ENCODE results near the gene OTOS. TPM values are rescaled to one million over a fixed set of nuclear protein-coding genes. Genes with fewer than 3 reads are reported as not detected.

Gene OTOS
- total and polyA plus RNA-seq, 4 donors = not detected

DNA sequence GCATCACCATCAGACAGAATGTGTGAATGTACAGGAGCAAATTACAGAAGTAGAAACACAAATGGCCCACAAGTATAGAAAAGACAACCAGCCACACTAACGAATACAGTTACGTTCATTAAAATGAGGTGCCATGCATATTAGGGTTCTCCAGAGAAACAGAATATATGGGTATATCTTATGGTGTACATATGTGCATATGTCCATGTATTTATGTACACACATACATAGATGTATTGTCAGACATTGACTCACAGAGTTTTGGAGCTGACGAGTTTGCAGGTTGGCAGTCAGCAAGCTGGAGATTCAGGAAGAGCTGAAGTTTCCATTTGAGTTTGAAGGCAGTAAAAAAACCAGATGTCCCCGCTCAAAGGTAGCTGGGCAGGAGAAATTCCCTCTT is 37.3 kb downstream of the OTOS start:
- Histone ChIP-seq H3K9me3 (ENCODE audit: control insufficient read depth in 4 of 4, insufficient read depth in 3 of 4, low read length in 3 of 4) (no peaks in the 10 kb centered on the region), H3K27ac (ENCODE audit: low read depth in 1 of 2, low read length in 1 of 2) (no peak overlapping the region), H3K4me3 (no peak overlapping the region), H3K9ac (ENCODE audit: insufficient read depth in 1 of 2, low read length in 2 of 2) (no peak overlapping the region), H3K27me3 (ENCODE audit: control insufficient read depth in 3 of 3, insufficient read depth in 3 of 3, low read length in 2 of 3) (peaks cover 0 to 10% (median 2%) of the 10 kb centered on the region in 3 donors), H3K36me3 (ENCODE audit: control insufficient read depth in 4 of 4, insufficient read depth in 4 of 4, low read length in 4 of 4) (no peaks in the 10 kb centered on the region), H3K4me1 (ENCODE audit: control insufficient read depth in 5 of 5, insufficient read depth in 5 of 5, low read length in 5 of 5) (no peaks in the 10 kb centered on the region)
- TF ChIP-seq, protein P1, sequence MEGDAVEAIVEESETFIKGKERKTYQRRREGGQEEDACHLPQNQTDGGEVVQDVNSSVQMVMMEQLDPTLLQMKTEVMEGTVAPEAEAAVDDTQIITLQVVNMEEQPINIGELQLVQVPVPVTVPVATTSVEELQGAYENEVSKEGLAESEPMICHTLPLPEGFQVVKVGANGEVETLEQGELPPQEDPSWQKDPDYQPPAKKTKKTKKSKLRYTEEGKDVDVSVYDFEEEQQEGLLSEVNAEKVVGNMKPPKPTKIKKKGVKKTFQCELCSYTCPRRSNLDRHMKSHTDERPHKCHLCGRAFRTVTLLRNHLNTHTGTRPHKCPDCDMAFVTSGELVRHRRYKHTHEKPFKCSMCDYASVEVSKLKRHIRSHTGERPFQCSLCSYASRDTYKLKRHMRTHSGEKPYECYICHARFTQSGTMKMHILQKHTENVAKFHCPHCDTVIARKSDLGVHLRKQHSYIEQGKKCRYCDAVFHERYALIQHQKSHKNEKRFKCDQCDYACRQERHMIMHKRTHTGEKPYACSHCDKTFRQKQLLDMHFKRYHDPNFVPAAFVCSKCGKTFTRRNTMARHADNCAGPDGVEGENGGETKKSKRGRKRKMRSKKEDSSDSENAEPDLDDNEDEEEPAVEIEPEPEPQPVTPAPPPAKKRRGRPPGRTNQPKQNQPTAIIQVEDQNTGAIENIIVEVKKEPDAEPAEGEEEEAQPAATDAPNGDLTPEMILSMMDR (IDR thresholded peaks at IDR 0.05; ENCODE audit: control extremely low read depth, extremely low read depth) = no peak
- ATAC-seq (ENCODE audit: insufficient read depth, low FRiP score) (no peak), DNase-seq (no peak)
- WGBS, 2 donors = 84 to 85% methylated on average over 4 of the region's 4 CpGs

DNA sequence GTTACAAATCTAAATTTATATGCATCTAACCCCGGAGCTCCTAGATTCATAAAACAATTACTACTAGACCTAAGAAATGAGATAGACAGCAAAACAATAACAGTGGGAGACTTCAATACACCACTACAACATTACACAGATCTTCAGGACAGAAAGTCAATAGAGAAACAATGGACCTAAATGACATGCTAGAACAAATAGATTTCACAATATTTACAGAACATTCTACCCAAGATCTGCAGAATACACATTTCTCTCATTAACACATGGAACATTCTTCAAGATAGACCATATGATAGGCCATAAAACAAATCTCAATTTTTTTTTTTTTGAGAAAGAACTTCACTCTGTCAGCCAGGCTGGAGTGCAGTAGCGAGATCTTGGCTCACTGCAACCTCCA is 42.1 kb downstream of the OTOS start:
- no peak for ATAC-seq (ENCODE audit: insufficient read depth, low FRiP score)
- H3K27ac ChIP-seq (ENCODE audit: low read depth in 1 of 2, low read length in 1 of 2) = no peak overlapping the region
- peaks cover 5 to 52% (median 31%) of the 10 kb centered on the region in 3 donors for H3K27me3 ChIP-seq (ENCODE audit: control insufficient read depth in 3 of 3, insufficient read depth in 3 of 3, low read length in 2 of 3)
- H3K9ac ChIP-seq (ENCODE audit: insufficient read depth in 1 of 2, low read length in 2 of 2) = no peak overlapping the region
- WGBS, 2 donors = 87 to 92% methylated on average over 2 of the region's 2 CpGs
- TF ChIP-seq, protein P1 (IDR thresholded peaks at IDR 0.05; ENCODE audit: control extremely low read depth, extremely low read depth) = no peak
- DNase-seq = no peak
- no peak overlapping the region for H3K4me3 ChIP-seq
- H3K4me1 ChIP-seq (ENCODE audit: control insufficient read depth in 5 of 5, insufficient read depth in 5 of 5, low read length in 5 of 5) = no peaks in the 10 kb centered on the region
- no peaks in the 10 kb centered on the region for H3K36me3 ChIP-seq (ENCODE audit: control insufficient read depth in 4 of 4, insufficient read depth in 4 of 4, low read length in 4 of 4)
- peaks cover 0 to 9% (median 0%) of the 10 kb centered on the region in 4 donors for H3K9me3 ChIP-seq (ENCODE audit: control insufficient read depth in 4 of 4, insufficient read depth in 3 of 4, low read length in 3 of 4)

DNA sequence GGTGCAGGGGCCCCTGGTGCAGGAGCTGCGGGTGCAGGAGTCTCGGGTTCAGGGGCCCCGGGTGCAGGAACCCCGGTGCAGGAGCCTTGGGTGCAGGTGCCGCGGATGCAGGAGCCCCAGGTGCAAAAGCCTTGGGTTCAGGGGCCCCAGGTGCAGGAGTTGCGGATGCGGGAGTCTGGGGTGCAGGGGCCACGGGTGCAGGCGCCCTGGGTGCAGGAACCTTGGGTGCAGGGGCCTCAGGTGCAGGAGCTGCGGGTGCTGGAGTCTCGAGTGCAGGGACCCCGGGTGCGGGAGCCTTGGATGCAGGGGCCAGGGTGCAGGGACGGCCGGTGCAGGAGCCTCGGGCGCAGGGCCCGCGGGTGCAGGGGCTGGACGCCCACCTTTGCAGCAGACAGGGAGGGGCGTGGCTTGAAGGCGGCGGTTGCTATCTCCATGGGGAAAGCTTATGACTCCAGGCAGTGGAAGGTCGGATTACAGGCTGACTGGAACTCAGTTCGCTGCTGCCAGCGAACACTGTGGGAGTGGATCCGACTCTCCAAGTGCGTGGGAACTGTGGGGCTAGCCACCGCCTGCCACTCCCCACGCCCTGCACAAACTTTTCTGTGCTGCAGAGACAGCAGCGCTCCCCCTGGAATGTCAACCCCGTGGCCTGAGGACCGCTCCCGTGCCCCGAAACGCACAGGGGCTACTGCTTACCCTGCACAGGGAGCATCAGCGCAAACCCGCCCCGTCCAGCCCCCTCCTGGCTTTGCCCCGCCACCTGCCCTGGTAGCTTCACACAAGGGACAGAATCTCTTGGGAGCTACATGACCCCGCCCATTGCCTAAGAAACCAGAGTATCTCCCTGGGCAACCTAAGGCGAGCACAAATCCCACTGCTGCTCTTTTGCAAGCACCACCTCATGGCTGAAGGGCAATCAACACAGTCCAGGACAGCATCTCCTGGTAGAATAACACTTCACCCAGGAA is 44.6 kb downstream of the OTOS start:
- TF ChIP-seq, protein P1 (IDR thresholded peaks at IDR 0.05; ENCODE audit: control extremely low read depth, extremely low read depth) = no peak
- no peak for DNase-seq
- H3K9me3 ChIP-seq (ENCODE audit: control insufficient read depth in 4 of 4, insufficient read depth in 3 of 4, low read length in 3 of 4) = peaks cover 0 to 9% (median 1%) of the 10 kb centered on the region in 4 donors
- no peak overlapping the region for H3K9ac ChIP-seq (ENCODE audit: insufficient read depth in 1 of 2, low read length in 2 of 2)
- no peak overlapping the region for H3K4me3 ChIP-seq
- H3K27ac ChIP-seq (ENCODE audit: low read depth in 1 of 2, low read length in 1 of 2) = no peak overlapping the region
- ATAC-seq (ENCODE audit: insufficient read depth, low FRiP score) = no peak
- no peaks in the 10 kb centered on the region for H3K36me3 ChIP-seq (ENCODE audit: control insufficient read depth in 4 of 4, insufficient read depth in 4 of 4, low read length in 4 of 4)
- H3K4me1 ChIP-seq (ENCODE audit: control insufficient read depth in 5 of 5, insufficient read depth in 5 of 5, low read length in 5 of 5) = no peaks in the 10 kb centered on the region
- 6 to 7% methylated on average over 39 to 43 of the region's 43 CpGs for WGBS, 2 donors
- H3K27me3 ChIP-seq (ENCODE audit: control insufficient read depth in 3 of 3, insufficient read depth in 3 of 3, low read length in 2 of 3) = peaks cover 5 to 50% (median 29%) of the 10 kb centered on the region in 3 donors
